Upper lobe of left lung (tissue), 6 donors: Measurements from ENCODE around the gene RGN. TPM values are rescaled to one million over a fixed set of nuclear protein-coding genes. Genes with fewer than 3 reads are reported as not detected.

Source experiments
- ATAC-seq, 2 donors: fragments of 200-7000 bp; cut with Tn5 transposase; one replicate each; pipeline ENCODE4 v1.9.1; 2022; ENCODE audit warnings: mild to moderate bottlenecking in 2 of 2, moderate library complexity in 2 of 2; ENCODE audit not compliant: low FRiP score in 2 of 2
- DNase-seq, 2 donors: peaks; one replicate each; pipeline ENCODE4 v3.0.0-alpha.2; 2019 to 2020
- H3K27ac ChIP-seq, 4 donors: fragments of 200-600 bp; sonication (generic); one replicate each; pipeline ENCODE4 v1.5.1; 2016 to 2019
- H3K27me3 ChIP-seq, 4 donors: fragments of 200-600 bp; sonication (generic); one replicate each; pipeline ENCODE4 v1.5.1; 2017 to 2019
- H3K36me3 ChIP-seq, 4 donors: fragments of 200-600 bp; sonication (generic); one replicate each; pipeline ENCODE4 v1.5.1; 2016 to 2019
- H3K4me1 ChIP-seq, 4 donors: fragments of 200-600 bp; sonication (generic); one replicate each; pipeline ENCODE4 v1.5.1; 2018 to 2019
- H3K4me3 ChIP-seq, 4 donors: fragments of 200-600 bp; sonication (generic); one replicate each; pipeline ENCODE4 v1.5.1; 2017 to 2019; ENCODE audit warnings: mild to moderate bottlenecking in 2 of 4, moderate library complexity in 1 of 4
- H3K9me3 ChIP-seq, 4 donors: fragments of 200-600 bp; sonication (generic); one replicate each; pipeline ENCODE4 v1.5.1; 2018 to 2019
- EP300 ChIP-seq, 4 donors: sonication (generic); formaldehyde crosslinking; IDR thresholded peaks; one replicate each; pipeline ENCODE4 v1.5.1; 2017; ENCODE audit warnings: antibody characterized with exemption in 4 of 4, control low read depth in 2 of 4
- POLR2A ChIP-seq, 4 donors: fragments of 450-650 bp; IDR thresholded peaks; one replicate each; pipeline ENCODE4 v1.5.1; 2016 to 2017; ENCODE audit warnings: antibody characterized with exemption in 4 of 4, mild to moderate bottlenecking in 2 of 4
- POLR2AphosphoS5 ChIP-seq, 2 donors: sonication (generic); formaldehyde crosslinking; IDR thresholded peaks; one replicate each; pipeline ENCODE4 v1.5.1; 2017; ENCODE audit warnings: antibody characterized with exemption in 2 of 2
- WGBS, 2 donors: methylation state at CpG; one replicate each; pipeline ENCODE4 v1.1.5; 2017 to 2018; 5-methylcytosine and 5-hydroxymethylcytosine counted together
- total RNA-seq, 6 donors: library from RNA; depleted of rRNA in 4 of 6; stranded (reverse); fragments of >200 nt in 4 of 6; gene quantifications; one replicate each; pipeline versions ENCODE4 v1.1.0 to v1.2.1, GENCODE V29; 2016 to 2021
- TF ChIP-seq, protein P1 (sequence below), 6 experiments: fragments of 450-650 bp in 4 of 6; fragments of 200-600 bp in 2 of 6; sonication (generic) in 2 of 6; IDR thresholded peaks; one replicate each; pipeline ENCODE4 v1.5.1; 2016 to 2019; ENCODE audit warnings: antibody characterized with exemption in 6 of 6
- donor health status: DM: no; HTN: no; CAD: no; lungs with moderate emphysema.
- donor health status: DM: no; HTN: yes; CAD: no; lungs with severe emphysema.

The RGN gene
- total RNA-seq, 6 donors from 2014 or later: 7.3 to 51.3 (median 9.6) TPM

DNA sequence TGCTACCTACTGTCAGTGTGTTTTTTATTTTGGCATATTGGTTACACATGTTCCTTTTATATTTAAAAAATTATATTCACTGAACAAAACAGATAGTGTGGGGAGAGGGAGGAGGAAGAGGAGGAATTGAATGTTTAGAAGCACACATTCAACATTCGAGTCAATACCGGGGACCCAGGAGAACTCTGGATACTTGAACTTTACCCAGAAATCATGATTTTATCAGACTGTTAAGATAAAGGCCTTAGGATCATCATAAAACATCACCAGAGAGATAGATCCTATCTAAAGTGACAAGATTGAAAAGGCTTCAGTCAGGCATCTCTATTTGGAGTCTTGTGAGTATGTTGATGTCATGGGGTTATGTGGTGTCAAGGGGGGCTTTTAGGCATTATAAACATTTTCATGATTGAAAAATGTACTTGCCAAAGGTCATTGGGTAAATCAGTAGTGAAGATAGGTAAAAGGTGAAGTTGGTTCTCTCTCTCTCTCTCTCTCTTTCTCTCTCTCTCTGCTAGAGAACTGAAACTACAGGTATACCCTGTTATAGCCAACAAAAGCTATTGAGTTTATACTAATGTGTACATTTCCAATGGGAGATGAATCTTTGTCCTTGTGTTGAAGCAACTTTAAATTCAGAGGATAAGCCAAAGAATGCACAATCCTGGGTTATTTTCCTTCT is 16.9 kb upstream of the RGN start:
- Histone ChIP-seq H3K36me3 (no peaks in the 10 kb centered on the region), H3K4me3 (no peak overlapping the region), H3K9me3 (no peaks in the 10 kb centered on the region), H3K27me3 (no peaks in the 10 kb centered on the region), H3K27ac (no peak overlapping the region), H3K4me1 (no peaks in the 10 kb centered on the region)
- no peak for DNase-seq
- TF ChIP-seq EP300 (IDR thresholded peaks at IDR 0.05): no peak
- TF ChIP-seq, protein P1, sequence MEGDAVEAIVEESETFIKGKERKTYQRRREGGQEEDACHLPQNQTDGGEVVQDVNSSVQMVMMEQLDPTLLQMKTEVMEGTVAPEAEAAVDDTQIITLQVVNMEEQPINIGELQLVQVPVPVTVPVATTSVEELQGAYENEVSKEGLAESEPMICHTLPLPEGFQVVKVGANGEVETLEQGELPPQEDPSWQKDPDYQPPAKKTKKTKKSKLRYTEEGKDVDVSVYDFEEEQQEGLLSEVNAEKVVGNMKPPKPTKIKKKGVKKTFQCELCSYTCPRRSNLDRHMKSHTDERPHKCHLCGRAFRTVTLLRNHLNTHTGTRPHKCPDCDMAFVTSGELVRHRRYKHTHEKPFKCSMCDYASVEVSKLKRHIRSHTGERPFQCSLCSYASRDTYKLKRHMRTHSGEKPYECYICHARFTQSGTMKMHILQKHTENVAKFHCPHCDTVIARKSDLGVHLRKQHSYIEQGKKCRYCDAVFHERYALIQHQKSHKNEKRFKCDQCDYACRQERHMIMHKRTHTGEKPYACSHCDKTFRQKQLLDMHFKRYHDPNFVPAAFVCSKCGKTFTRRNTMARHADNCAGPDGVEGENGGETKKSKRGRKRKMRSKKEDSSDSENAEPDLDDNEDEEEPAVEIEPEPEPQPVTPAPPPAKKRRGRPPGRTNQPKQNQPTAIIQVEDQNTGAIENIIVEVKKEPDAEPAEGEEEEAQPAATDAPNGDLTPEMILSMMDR (IDR thresholded peaks at IDR 0.05): no peak
- no peak for TF ChIP-seq POLR2A (IDR thresholded peaks at IDR 0.05)
- TF ChIP-seq POLR2AphosphoS5 (IDR thresholded peaks at IDR 0.05): no peak
- WGBS, 2 donors: 69 to 92% methylated on average over 2 of the region's 2 CpGs
- ATAC-seq: no peak

DNA sequence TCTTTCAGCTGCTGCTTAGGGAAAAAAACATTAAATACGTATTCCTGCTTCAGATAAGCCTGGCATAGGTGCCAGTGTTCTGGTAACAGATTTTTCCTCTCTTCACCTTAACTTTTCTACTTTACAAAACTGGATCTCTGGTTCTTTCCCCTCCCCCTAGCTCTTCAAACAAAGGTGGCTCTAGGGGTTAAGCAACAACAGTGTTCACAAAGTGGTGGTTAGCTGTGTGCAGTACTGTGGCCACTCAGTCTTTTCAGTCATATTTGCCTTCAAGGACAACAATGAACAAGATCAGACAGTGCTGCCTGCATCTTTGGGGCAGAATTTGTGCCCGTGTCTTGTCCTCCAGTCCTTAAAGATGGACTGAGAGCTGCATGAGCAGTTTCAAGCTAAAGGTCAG is 15.1 kb upstream of the RGN start:
- ATAC-seq (no peak), DNase-seq (no peak)
- Histone ChIP-seq H3K4me1 (no peaks in the 10 kb centered on the region), H3K4me3 (no peak overlapping the region), H3K27ac (no peak overlapping the region), H3K36me3 (no peaks in the 10 kb centered on the region), H3K27me3 (no peaks in the 10 kb centered on the region), H3K9me3 (no peaks in the 10 kb centered on the region)
- WGBS, 2 donors: 71 to 85% methylated on average over 2 of the region's 2 CpGs
- TF ChIP-seq EP300 (IDR thresholded peaks at IDR 0.05) (no peak), POLR2AphosphoS5 (IDR thresholded peaks at IDR 0.05) (no peak), POLR2A (IDR thresholded peaks at IDR 0.05) (no peak)
- TF ChIP-seq, protein P1 (IDR thresholded peaks at IDR 0.05): no peak

DNA sequence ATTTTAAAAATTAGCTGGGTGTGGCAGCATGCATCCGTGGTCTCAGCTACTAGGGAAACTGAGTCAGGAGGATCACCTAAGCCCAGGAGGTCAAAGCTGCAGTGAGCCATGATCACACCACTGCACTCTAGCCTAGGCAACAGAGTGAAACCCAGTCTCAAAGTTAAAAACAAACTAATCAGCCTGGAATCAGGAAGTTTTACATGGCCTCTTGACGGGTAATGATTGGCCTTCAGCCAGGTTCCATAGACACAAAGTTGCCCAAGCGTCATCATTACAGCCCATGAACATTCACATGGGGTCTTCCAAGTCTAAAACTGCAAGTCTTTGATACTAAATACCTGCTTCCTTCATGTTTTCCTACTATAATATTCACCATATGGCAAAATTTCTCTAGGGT is 10.0 kb upstream of the RGN start:
- Histone ChIP-seq H3K27me3 (no peaks in the 10 kb centered on the region), H3K27ac (no peak overlapping the region), H3K9me3 (no peaks in the 10 kb centered on the region), H3K4me1 (no peaks in the 10 kb centered on the region), H3K4me3 (no peak overlapping the region), H3K36me3 (no peaks in the 10 kb centered on the region)
- no peak for DNase-seq
- no peak for ATAC-seq
- TF ChIP-seq POLR2AphosphoS5 (IDR thresholded peaks at IDR 0.05) (no peak), POLR2A (IDR thresholded peaks at IDR 0.05) (no peak), EP300 (IDR thresholded peaks at IDR 0.05) (no peak)
- TF ChIP-seq, protein P1 (IDR thresholded peaks at IDR 0.05): no peak
- whole genome bisulfite sequencing, 2 donors: 51 to 100% methylated on average over 1 to 3 of the region's 3 CpGs

DNA sequence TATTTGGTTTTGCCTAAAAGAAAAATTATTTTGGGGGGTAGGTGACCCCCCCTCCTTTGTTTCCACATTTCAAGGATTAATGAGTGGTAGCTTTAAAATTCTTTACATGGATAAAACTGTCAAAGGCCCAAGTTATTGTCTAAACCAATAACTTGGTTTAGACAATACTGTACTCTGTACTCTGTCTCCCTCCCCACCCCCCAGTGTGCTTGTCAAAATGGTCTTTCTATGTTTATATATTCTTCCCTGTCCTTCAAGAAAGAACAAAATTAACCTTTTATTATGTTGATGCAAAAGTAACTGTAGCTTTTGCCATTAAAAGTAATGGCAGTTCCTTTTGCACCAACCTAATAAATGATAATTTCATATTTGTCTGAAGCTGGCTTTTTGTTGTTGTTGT is 9.5 kb upstream of the RGN start:
- no peak overlapping the region for H3K27ac ChIP-seq
- no peaks in the 10 kb centered on the region for H3K9me3 ChIP-seq
- TF ChIP-seq POLR2AphosphoS5 (IDR thresholded peaks at IDR 0.05): no peak
- TF ChIP-seq EP300 (IDR thresholded peaks at IDR 0.05): no peak
- no peak for TF ChIP-seq POLR2A (IDR thresholded peaks at IDR 0.05)
- H3K4me3 ChIP-seq: no peak overlapping the region
- DNase-seq (no peak), ATAC-seq (no peak)
- no peaks in the 10 kb centered on the region for H3K27me3 ChIP-seq
- no peaks in the 10 kb centered on the region for H3K36me3 ChIP-seq
- no peaks in the 10 kb centered on the region for H3K4me1 ChIP-seq

DNA sequence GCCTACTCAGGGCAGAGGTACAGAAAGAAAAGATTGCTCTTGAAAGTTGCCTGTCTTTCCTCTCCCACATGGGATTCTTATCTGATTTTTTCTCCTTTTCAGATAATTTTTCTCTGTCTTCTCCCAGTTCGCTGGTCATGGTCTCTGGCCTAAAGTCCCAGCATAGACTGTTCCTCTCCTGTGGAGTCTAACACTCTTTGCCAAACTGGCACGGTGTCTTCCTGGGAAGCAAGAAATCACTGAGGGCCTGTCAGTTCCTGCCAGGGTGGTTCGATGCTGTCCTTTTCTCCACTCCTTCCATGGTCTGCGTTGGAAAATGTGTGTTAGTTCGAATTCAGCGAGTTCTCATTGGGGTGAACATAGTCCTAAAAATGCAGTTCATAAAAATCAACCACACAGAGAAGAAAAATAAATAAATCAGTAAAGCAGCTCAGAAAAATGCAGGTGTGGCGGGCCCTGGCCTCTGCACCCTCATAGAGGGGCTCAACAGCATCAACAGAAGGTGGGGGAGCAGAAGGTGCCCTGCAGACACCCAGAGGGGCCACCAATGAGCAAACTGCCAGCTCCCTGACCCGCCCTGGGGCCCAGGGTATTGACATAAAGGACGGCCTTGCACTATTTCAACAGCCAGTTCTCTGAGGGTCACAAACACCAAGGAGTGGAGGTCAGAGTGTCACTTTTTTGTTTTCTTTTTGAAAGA is 2.1 kb downstream of the RGN start:
- H3K4me3 ChIP-seq: no peak overlapping the region
- H3K4me1 ChIP-seq: no peaks in the 10 kb centered on the region
- no peak overlapping the region for H3K27ac ChIP-seq
- WGBS, 2 donors: 66 to 70% methylated on average over 8 to 9 of the region's 9 CpGs
- DNase-seq: no peak
- no peaks in the 10 kb centered on the region for H3K27me3 ChIP-seq
- no peaks in the 10 kb centered on the region for H3K36me3 ChIP-seq
- no peak for TF ChIP-seq POLR2AphosphoS5 (IDR thresholded peaks at IDR 0.05)
- TF ChIP-seq EP300 (IDR thresholded peaks at IDR 0.05): no peak
- TF ChIP-seq, protein P1 (IDR thresholded peaks at IDR 0.05): no peak
- no peak for TF ChIP-seq POLR2A (IDR thresholded peaks at IDR 0.05)
- no peaks in the 10 kb centered on the region for H3K9me3 ChIP-seq
- ATAC-seq: no peak
